HepG2 (cell line): ENCODE results near the gene TBC1D20. TPM values are rescaled to one million over a fixed set of nuclear protein-coding genes. Genes with fewer than 3 reads are reported as not detected.

ENCODE experiments used
- CBX5 ChIP-seq: sonication (generic); formaldehyde crosslinking; IDR thresholded peaks from 2 replicates; pipeline ENCODE4 v1.4.0; 2020; ENCODE audit warnings: missing genetic modification reagents, borderline replicate concordance
- CEBPB ChIP-seq: IDR thresholded peaks from 2 replicates; pipeline ENCODE4 v1.6.1; 2011; ENCODE audit warnings: low read depth, low read length, improper control_type of control experiment, borderline replicate concordance
- CREB3 ChIP-seq: sonication (generic); formaldehyde crosslinking; IDR thresholded peaks from 2 replicates; pipeline ENCODE4 v1.5.0; 2020; ENCODE audit warnings: missing genetic modification reagents
- FOXK2 ChIP-seq: fragments of 450-650 bp; IDR thresholded peaks from 2 replicates; pipeline ENCODE4 v1.6.1; 2016
- GATAD2A ChIP-seq: IDR thresholded peaks from 2 replicates; pipeline ENCODE4 v1.6.1; 2016
- HBP1 ChIP-seq: IDR thresholded peaks from 2 replicates; pipeline ENCODE4 v1.6.1; 2016; ENCODE audit warnings: low read depth, control low read depth
- KDM1A ChIP-seq: IDR thresholded peaks from 2 replicates; pipeline ENCODE4 v1.6.1; 2016; ENCODE audit warnings: missing compliant biosample characterization
- KLF6 ChIP-seq: IDR thresholded peaks from 2 replicates; pipeline ENCODE4 v1.8.0; 2016; ENCODE audit warnings: missing biosample characterization, missing genetic modification reagents
- KMT2B ChIP-seq: IDR thresholded peaks from 2 replicates; pipeline ENCODE4 v1.6.1; 2016; ENCODE audit warnings: missing genetic modification reagents, missing compliant biosample characterization
- MEF2D ChIP-seq: sonication (generic); formaldehyde crosslinking; IDR thresholded peaks from 2 replicates; pipeline ENCODE4 v1.5.1; 2020; ENCODE audit warnings: mild to moderate bottlenecking, missing genetic modification reagents
- NCOA2 ChIP-seq: sonication (generic); formaldehyde crosslinking; IDR thresholded peaks from 2 replicates; pipeline ENCODE4 v1.8.0; 2022; ENCODE audit warnings: inconsistent platforms
- PHF5A ChIP-seq: IDR thresholded peaks from one replicate; pipeline ENCODE4 v1.6.1; 2018; ENCODE audit warnings: low read depth, missing genetic modification reagents; ENCODE audit not compliant: unreplicated experiment
- PITX1 ChIP-seq: sonication (generic); formaldehyde crosslinking; IDR thresholded peaks from 2 replicates; pipeline ENCODE4 v1.5.1; 2020; ENCODE audit warnings: mild to moderate bottlenecking, missing genetic modification reagents
- PRDM4 ChIP-seq: sonication (generic); formaldehyde crosslinking; IDR thresholded peaks from 2 replicates; pipeline ENCODE4 v1.9.0; 2021; ENCODE audit warnings: missing genetic modification reagents, borderline replicate concordance
- SATB2 ChIP-seq: sonication (generic); formaldehyde crosslinking; IDR thresholded peaks from 2 replicates; pipeline ENCODE4 v1.5.0; 2020; ENCODE audit warnings: missing genetic modification reagents
- SMC3 ChIP-seq: IDR thresholded peaks from 2 replicates; pipeline ENCODE4 v1.6.1; 2011; ENCODE audit warnings: low read length, improper control_type of control experiment
- THAP11 ChIP-seq: IDR thresholded peaks from 2 replicates; pipeline ENCODE4 v1.6.1; 2016; ENCODE audit warnings: missing biosample characterization, missing genetic modification reagents
- ZBTB10 ChIP-seq: sonication (generic); formaldehyde crosslinking; IDR thresholded peaks from 2 replicates; pipeline ENCODE4 v1.4.0; 2020; ENCODE audit warnings: missing genetic modification reagents, borderline replicate concordance
- ZBTB43 ChIP-seq: sonication (generic); formaldehyde crosslinking; conservative IDR thresholded peaks from 2 replicates; pipeline ENCODE4 v1.4.0; 2020; ENCODE audit warnings: missing genetic modification reagents
- ZNF33A ChIP-seq: sonication (generic); formaldehyde crosslinking; IDR thresholded peaks from 2 replicates; pipeline ENCODE4 v1.5.1; 2020; ENCODE audit warnings: missing genetic modification reagents, mild to moderate bottlenecking, moderate library complexity, borderline replicate concordance
- ZNF678 ChIP-seq: sonication (generic); formaldehyde crosslinking; IDR thresholded peaks from 2 replicates; pipeline ENCODE4 v1.4.0; 2020; ENCODE audit warnings: mild to moderate bottlenecking, missing genetic modification reagents
- ZSCAN9 ChIP-seq: IDR thresholded peaks from 2 replicates; pipeline ENCODE4 v1.6.1; 2016; ENCODE audit warnings: borderline replicate concordance
- polyA plus RNA-seq, 8 experiments: library from polyadenylated mRNA; depleted of rRNA in 3 of 8; stranded (reverse) in 7 of 8; unstranded in 1 of 8; fragments of >200 nt; fragmentation: Illumina TruSeq in 4 of 8; extraction: Trizol in 4 of 8; gene quantifications; 2 replicates each; pipeline versions ENCODE4 v1.2.1 to v1.2.3, GENCODE V29; 2011 to 2016; ENCODE audit warnings: low read depth in 4 of 8, missing spikeins in 1 of 8, mixed read lengths in 1 of 8; ENCODE audit not compliant: insufficient read depth in 1 of 8
- total RNA-seq, 5 experiments: library from RNA; depleted of rRNA; stranded (reverse); fragments of >200 nt; fragmentation: Illumina TruSeq; extraction: Trizol; gene quantifications; 2 replicates each; pipeline ENCODE4 v1.2.3, GENCODE V29; 2016; ENCODE audit warnings: low read depth in 1 of 5

Gene TBC1D20
- total and polyA plus RNA-seq, 2 of the 13 experiments (the other 11 are each of a cell fraction or from before 2014, with no cell fraction given): 36.6 to 47.1 TPM

GRCh38 chr20:510328-511057, 48.2 kb upstream of the TBC1D20 start (continued):
- TF ChIP-seq KMT2B (CRISPR knock-in tag) (peak; percentile 60; the same call in 1 of the 2 replicates), HBP1 (CRISPR knock-in tag) (peak; percentile 38; the same call in 1 of the 2 replicates), CREB3 (0 out of 2 replicates have a peak, but pooled peaks have one; percentile 42), PHF5A (CRISPR knock-in tag) (peak; percentile 41), SATB2 (CRISPR knock-in tag) (0 out of 2 replicates have a peak, but pooled peaks have one; percentile 37), GATAD2A (peak; percentile 96), SMC3 (peak; percentile 68), FOXK2 (peak; percentile 69), NCOA2 (peak; percentile 83), PITX1 (CRISPR knock-in tag) (peak; percentile 81), CEBPB (peak; percentile 15; the same call in 1 of the 2 replicates), CBX5 (CRISPR knock-in tag) (peak; percentile 78; the same call in 1 of the 2 replicates), PRDM4 (CRISPR knock-in tag) (0 out of 2 replicates have a peak, but pooled peaks have one; percentile 29), ZBTB10 (0 out of 2 replicates have a peak, but pooled peaks have one; percentile 56), ZNF33A (0 out of 2 replicates have a peak, but pooled peaks have one; percentile 73), ZBTB43 (CRISPR knock-in tag) (peak; percentile 83; the same call in 1 of the 2 replicates), MEF2D (CRISPR knock-in tag) (peak; percentile 88), ZSCAN9 (CRISPR knock-in tag) (peak; percentile 52; the same call in 1 of the 2 replicates), KLF6 (CRISPR knock-in tag) (0 out of 2 replicates have a peak, but pooled peaks have one; percentile 13), ZNF678 (CRISPR knock-in tag) (0 out of 2 replicates have a peak, but pooled peaks have one; percentile 66), THAP11 (CRISPR knock-in tag) (peak; percentile 75), KDM1A (CRISPR knock-in tag) (peak; percentile 71)
